ENCODE results near the gene ZNF511.

The ZNF511 gene

GRCh38 chr10:133337370-133337725 lies 28.6 kb downstream of the ZNF511 start:
- TF ChIP-seq CREB1 (IDR thresholded peaks at IDR 0.05; ENCODE audit: low read depth) (no peak), TCF12 (IDR thresholded peaks at IDR 0.05; ENCODE audit: low read depth) (no peak), REST (IDR thresholded peaks at IDR 0.05; ENCODE audit: low read depth) (no peak)

GRCh38 chr10:133338080-133339071 lies 29.7 kb downstream of the ZNF511 start:
- no peak for TF ChIP-seq CEBPB (IDR thresholded peaks at IDR 0.05)
- TF ChIP-seq REST (IDR thresholded peaks at IDR 0.05; ENCODE audit: low read depth) = no peak
- TF ChIP-seq MAX (IDR thresholded peaks at IDR 0.05) = no peak
- no peak for TF ChIP-seq TEAD4 (IDR thresholded peaks at IDR 0.05)
- TF ChIP-seq RAD21 (IDR thresholded peaks at IDR 0.05; ENCODE audit: low read depth) = no peak
- no peak for TF ChIP-seq YY1 (IDR thresholded peaks at IDR 0.05; ENCODE audit: low read depth)
- no peak for TF ChIP-seq EGR1 (IDR thresholded peaks at IDR 0.05)
- TF ChIP-seq FOXM1 (IDR thresholded peaks at IDR 0.05; ENCODE audit: borderline replicate concordance, low read depth) = no peak
- no peak for TF ChIP-seq USF1 (IDR thresholded peaks at IDR 0.05)
- no peak for TF ChIP-seq NFIC (IDR thresholded peaks at IDR 0.05)
- TF ChIP-seq TCF12 (IDR thresholded peaks at IDR 0.05; ENCODE audit: low read depth) = no peak
- TF ChIP-seq TAF1 (IDR thresholded peaks at IDR 0.05; ENCODE audit: low read depth) = no peak
- no peak for TF ChIP-seq EP300 (IDR thresholded peaks at IDR 0.05; ENCODE audit: borderline replicate concordance)
- TF ChIP-seq CREB1 (IDR thresholded peaks at IDR 0.05; ENCODE audit: low read depth) = no peak
- TF ChIP-seq ZBTB7A (IDR thresholded peaks at IDR 0.05; ENCODE audit: low read depth) = no peak

- TF ChIP-seq FOXM1 (IDR thresholded peaks at IDR 0.05; ENCODE audit: borderline replicate concordance, low read depth) (no peak), NFIC (IDR thresholded peaks at IDR 0.05) (no peak), CEBPB (IDR thresholded peaks at IDR 0.05) (no peak), TEAD4 (IDR thresholded peaks at IDR 0.05) (no peak), USF1 (IDR thresholded peaks at IDR 0.05) (no peak), CREB1 (IDR thresholded peaks at IDR 0.05; ENCODE audit: low read depth) (no peak), REST (IDR thresholded peaks at IDR 0.05; ENCODE audit: low read depth) (no peak), TAF1 (IDR thresholded peaks at IDR 0.05; ENCODE audit: low read depth) (no peak), TCF12 (IDR thresholded peaks at IDR 0.05; ENCODE audit: low read depth) (no peak), MAX (IDR thresholded peaks at IDR 0.05) (no peak), YY1 (IDR thresholded peaks at IDR 0.05; ENCODE audit: low read depth) (no peak), RAD21 (IDR thresholded peaks at IDR 0.05; ENCODE audit: low read depth) (no peak), EGR1 (IDR thresholded peaks at IDR 0.05) (no peak), EP300 (IDR thresholded peaks at IDR 0.05; ENCODE audit: borderline replicate concordance) (no peak), ZBTB7A (IDR thresholded peaks at IDR 0.05; ENCODE audit: low read depth) (no peak)
These were observed 31.1 kb downstream of the ZNF511 start for GRCh38 chr10:133339708-133340380.

- TF ChIP-seq TEAD4 (IDR thresholded peaks at IDR 0.05) (no peak), RAD21 (IDR thresholded peaks at IDR 0.05; ENCODE audit: low read depth) (no peak), NFIC (IDR thresholded peaks at IDR 0.05) (no peak), YY1 (IDR thresholded peaks at IDR 0.05; ENCODE audit: low read depth) (no peak)
These were observed 33.3 kb downstream of the ZNF511 start for GRCh38 chr10:133341983-133342382.
